ENCODE measurements around the gene SATL1. TPM values are rescaled to one million over a fixed set of nuclear protein-coding genes. Genes with fewer than 3 reads are reported as not detected.
A peak's percentile ranks its signal among the peaks of the same experiment; 100 is the strongest.
"Not testable (repeated sequence)": the region's sequence is repeated elsewhere in the genome, so short reads cannot be mapped to it uniquely, and the experiment has no call there.

SATL1 gene
- total RNA-seq, 1 donor from 2014 or later: not detected

GRCh38 chrX:85109235-85109634 is 134.3 kb downstream of the SATL1 start:
- DNase-seq (ENCODE audit: low spot score) (no peak), ATAC-seq (no peak)

- DNase-seq (ENCODE audit: low spot score): no peak
- no peak for ATAC-seq
Observed at GRCh38 chrX:85108165-85108564, 135.4 kb downstream of the SATL1 start.

- no peak for DNase-seq (ENCODE audit: low spot score)
Observed at GRCh38 chrX:85107407-85107806, 136.2 kb downstream of the SATL1 start.

GRCh38 chrX:85089321-85089840 is 154.2 kb downstream of the SATL1 start:
- no peak for ATAC-seq
- no peak for DNase-seq (ENCODE audit: low spot score)

More at GRCh38 chrX:85107407-85107806, 136.2 kb downstream of the SATL1 start:
- ATAC-seq: no peak

GRCh38 chrX:85084770-85085393 is 158.7 kb downstream of the SATL1 start:
- DNase-seq (ENCODE audit: low spot score) (no peak), ATAC-seq (peak; percentile 73)

GRCh38 chrX:85077247-85077646 is 166.3 kb downstream of the SATL1 start:
- ATAC-seq; DNase-seq (ENCODE audit: low spot score): not testable (repeated sequence)

GRCh38 chrX:85065512-85066198 is 177.9 kb downstream of the SATL1 start:
- DNase-seq (ENCODE audit: low spot score) (no peak), ATAC-seq (no peak)

- ATAC-seq: no peak
- DNase-seq (ENCODE audit: low spot score): no peak
Observed at GRCh38 chrX:85052636-85053343, 190.8 kb downstream of the SATL1 start.

GRCh38 chrX:85052205-85052604 is 191.4 kb downstream of the SATL1 start:
- no peak for ATAC-seq
- DNase-seq (ENCODE audit: low spot score): no peak

GRCh38 chrX:85051627-85052026 is 192.0 kb downstream of the SATL1 start:
- DNase-seq (ENCODE audit: low spot score) (no peak), ATAC-seq (no peak)

Other genes with a start within 250 kb of the SATL1 start
- gene APOOL, start 239.9 kb downstream of the SATL1 start, total RNA-seq: 19.8 TPM
- gene ZNF711, start 212 bp upstream of the SATL1 start, total RNA-seq: 0.25 TPM
- 0.28 TPM for gene POF1B, start 135.9 kb upstream of the SATL1 start, total RNA-seq

All from left lobe of liver (tissue), 2 donors.